Epithelial cell of esophagus (primary cell): ENCODE results near the gene MPZL1.

ENCODE experiments used
- DNase-seq: peaks from one replicate; pipeline ENCODE4 v3.0.0; 2010; ENCODE audit warnings: low read depth
- H3K4me3 ChIP-seq: 2 replicates; pipeline ENCODE4 v1.5.1; 2011; ENCODE audit warnings: mild to moderate bottlenecking, low read length, control low read depth
- TF ChIP-seq, protein P1 (sequence below): IDR thresholded peaks from 2 replicates; pipeline ENCODE4 v1.5.1; 2011; ENCODE audit warnings: low read depth, mild to moderate bottlenecking, low read length, control low read depth, inconsistent platforms; ENCODE audit not compliant: insufficient read depth; ENCODE audit errors: missing control alignments

MPZL1 gene

GRCh38 chr1:167797015-167797414 is 75.2 kb downstream of the MPZL1 start:
- no peak overlapping the region for H3K4me3 ChIP-seq
- TF ChIP-seq, protein P1, sequence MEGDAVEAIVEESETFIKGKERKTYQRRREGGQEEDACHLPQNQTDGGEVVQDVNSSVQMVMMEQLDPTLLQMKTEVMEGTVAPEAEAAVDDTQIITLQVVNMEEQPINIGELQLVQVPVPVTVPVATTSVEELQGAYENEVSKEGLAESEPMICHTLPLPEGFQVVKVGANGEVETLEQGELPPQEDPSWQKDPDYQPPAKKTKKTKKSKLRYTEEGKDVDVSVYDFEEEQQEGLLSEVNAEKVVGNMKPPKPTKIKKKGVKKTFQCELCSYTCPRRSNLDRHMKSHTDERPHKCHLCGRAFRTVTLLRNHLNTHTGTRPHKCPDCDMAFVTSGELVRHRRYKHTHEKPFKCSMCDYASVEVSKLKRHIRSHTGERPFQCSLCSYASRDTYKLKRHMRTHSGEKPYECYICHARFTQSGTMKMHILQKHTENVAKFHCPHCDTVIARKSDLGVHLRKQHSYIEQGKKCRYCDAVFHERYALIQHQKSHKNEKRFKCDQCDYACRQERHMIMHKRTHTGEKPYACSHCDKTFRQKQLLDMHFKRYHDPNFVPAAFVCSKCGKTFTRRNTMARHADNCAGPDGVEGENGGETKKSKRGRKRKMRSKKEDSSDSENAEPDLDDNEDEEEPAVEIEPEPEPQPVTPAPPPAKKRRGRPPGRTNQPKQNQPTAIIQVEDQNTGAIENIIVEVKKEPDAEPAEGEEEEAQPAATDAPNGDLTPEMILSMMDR = no peak
- DNase-seq = peak; percentile 98

DNA sequence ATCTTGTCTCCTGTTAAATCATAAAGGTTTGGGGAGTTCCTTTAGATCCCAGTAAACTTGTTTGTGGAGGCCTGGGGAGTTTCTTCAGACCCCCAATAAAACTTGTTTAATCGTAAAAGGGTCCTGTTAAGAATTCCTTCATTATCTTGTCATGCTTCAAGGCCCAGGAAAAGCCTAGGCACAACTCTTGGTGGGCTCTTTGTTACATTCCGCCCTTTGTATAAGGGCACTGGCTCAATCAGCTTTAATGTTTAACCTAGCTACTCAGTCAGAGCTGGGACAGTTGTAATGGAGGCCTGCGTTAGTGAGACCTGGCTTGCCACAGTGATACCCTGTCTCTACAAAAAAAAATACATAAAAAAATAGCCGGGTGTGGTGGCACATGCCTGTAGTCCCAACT is 77.2 kb downstream of the MPZL1 start:
- TF ChIP-seq, protein P1 = no peak
- H3K4me3 ChIP-seq = no peak overlapping the region
- no peak for DNase-seq

DNA sequence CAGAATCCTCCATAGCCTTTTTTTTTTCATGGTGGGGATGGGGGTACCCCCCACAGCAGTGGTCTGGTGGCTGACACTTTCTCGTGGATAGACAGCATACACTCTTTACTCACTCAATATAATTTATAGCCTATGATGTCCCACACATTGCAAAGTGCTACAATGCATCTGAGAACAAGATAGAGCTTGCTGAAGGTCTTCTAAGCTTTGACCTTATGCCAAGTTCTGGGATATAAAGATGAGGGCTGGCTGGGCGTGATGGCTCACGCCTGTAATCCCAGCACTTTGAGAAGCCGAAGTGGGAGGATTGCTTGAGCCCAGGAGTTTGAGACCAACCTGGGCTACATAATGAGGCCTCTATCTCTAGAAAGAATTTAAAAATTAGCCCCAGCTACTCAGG is 78.0 kb downstream of the MPZL1 start:
- DNase-seq = peak; percentile 83
- H3K4me3 ChIP-seq = no peak overlapping the region
- TF ChIP-seq, protein P1 = no peak

GRCh38 chr1:167800251-167800650 is 78.5 kb downstream of the MPZL1 start:
- DNase-seq = no peak
- H3K4me3 ChIP-seq = no peak overlapping the region
- TF ChIP-seq, protein P1 = no peak

GRCh38 chr1:167802235-167802634 is 80.5 kb downstream of the MPZL1 start:
- DNase-seq = no peak
- TF ChIP-seq, protein P1 = no peak

DNA sequence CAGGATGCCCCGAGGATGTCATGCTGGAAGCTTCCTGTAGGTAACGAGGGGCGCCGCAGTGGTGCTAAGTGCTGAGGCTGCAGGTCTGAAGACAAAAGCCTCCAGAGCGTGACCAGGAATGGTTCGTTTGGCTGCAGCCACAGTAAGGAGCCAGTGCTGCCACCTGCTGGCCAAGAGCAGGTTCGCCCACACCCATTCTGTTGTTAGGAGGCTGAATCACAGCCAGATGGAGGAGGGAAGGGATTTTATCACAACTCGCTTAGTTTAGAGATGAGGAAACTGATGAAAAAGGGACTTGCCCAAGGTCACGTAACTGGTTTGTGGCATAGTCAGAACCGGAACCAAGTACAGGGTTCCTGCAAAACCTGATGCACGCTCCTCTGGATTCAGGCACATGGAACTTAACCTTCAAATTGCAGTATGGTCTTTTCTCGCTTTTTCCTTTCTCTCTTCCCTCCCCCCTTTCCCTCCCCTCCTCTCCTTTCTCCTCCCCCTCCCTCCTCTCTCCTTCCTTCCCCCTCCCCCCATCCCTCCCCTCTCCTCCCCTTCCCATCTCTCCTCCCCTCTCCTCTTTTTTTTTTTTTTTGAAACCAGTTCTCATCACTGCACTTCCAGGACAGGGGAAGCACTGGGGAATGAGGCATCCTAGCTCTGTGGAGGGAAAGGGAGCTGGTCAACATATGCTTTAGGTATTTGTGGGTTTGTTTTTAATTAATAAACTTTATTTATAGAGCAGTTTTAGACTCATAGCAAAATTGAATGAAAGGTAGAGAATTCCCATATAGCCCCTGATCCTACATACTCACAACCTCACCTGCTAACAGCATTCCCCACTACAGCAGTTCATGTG is 81.8 kb downstream of the MPZL1 start:
- peak; percentile 95 for DNase-seq
- TF ChIP-seq, protein P1 = peak; percentile 98
- H3K4me3 ChIP-seq = no peak overlapping the region

More at GRCh38 chr1:167802235-167802634, 80.5 kb downstream of the MPZL1 start:
- H3K4me3 ChIP-seq = no peak overlapping the region
